DND-41 (cell line): ENCODE data around the gene ZNRF1.

ENCODE experiments used
- CTCF ChIP-seq: IDR thresholded peaks from 2 replicates; pipeline ENCODE4 v1.5.1; 2012; ENCODE audit warnings: borderline replicate concordance, low read length, moderate library complexity, mild to moderate bottlenecking; ENCODE audit not compliant: poor library complexity, severe bottlenecking; ENCODE audit errors: extremely low read depth
- EZH2 ChIP-seq: IDR thresholded peaks from 3 replicates; pipeline ENCODE4 v1.6.1; 2012; ENCODE audit warnings: borderline replicate concordance, low read depth, mild to moderate bottlenecking, moderate library complexity, low read length, inconsistent platforms; ENCODE audit not compliant: severe bottlenecking

DNA sequence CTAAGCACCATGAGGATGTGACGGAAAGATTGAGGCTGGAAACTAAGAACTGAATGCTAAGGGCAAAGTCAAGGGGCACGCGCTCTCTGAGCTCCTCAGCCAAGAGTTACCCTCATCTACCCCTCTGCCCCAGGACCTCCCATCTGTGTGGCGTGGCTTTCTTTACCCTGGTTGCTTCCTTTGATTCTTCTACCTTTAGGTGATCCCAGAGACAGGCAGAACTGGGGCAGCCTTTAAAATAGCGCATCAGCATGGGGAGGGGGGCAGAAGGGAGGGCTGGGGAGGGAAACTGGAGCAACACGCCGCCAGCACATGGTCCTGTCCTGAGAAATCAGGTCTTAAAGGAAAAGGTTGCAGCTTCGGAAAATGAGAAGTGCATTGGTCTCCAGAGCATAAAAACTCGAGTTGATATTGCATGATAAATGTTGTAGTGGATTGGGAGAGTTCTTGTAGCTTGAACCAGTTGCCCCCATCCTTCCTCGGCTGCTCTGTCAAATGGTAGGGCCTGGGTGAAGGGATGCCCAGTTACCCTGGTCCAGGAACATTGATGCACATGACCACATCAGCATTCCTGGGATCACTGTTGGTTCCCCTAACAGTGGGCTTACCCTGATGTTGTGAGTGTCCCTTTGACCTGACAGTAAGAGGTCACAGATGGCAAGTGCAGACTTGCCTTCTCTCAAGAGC, 88.0 kb downstream of the ZNRF1 start:
- TF ChIP-seq EZH2 (no peak), CTCF (no peak)
